Tibial nerve (tissue), 3 donors: ENCODE data around the gene PTPRR.

Source experiments
- CTCF ChIP-seq, 5 experiments: fragments of 200-600 bp in 3 of 5; fragments of 450-650 bp in 2 of 5; sonication (generic) in 3 of 5; IDR thresholded peaks; one replicate each; pipeline ENCODE4 v1.5.1; 2016 to 2019; ENCODE audit warnings: antibody characterized with exemption in 5 of 5, mild to moderate bottlenecking in 3 of 5, moderate library complexity in 2 of 5
- POLR2A ChIP-seq, 2 donors: fragments of 450-650 bp; IDR thresholded peaks; one replicate each; pipeline ENCODE4 v1.6.1; 2017; ENCODE audit warnings: antibody characterized with exemption in 2 of 2, mild to moderate bottlenecking in 2 of 2, moderate library complexity in 2 of 2

- TF ChIP-seq CTCF (IDR thresholded peaks at IDR 0.05) (no peak), POLR2A (IDR thresholded peaks at IDR 0.05) (no peak)
Observed at GRCh38 chr12:70966046-70966445, 45.5 kb upstream of the PTPRR start.
